ENCODE results near the gene ZFYVE28.

The ZFYVE28 gene

DNA sequence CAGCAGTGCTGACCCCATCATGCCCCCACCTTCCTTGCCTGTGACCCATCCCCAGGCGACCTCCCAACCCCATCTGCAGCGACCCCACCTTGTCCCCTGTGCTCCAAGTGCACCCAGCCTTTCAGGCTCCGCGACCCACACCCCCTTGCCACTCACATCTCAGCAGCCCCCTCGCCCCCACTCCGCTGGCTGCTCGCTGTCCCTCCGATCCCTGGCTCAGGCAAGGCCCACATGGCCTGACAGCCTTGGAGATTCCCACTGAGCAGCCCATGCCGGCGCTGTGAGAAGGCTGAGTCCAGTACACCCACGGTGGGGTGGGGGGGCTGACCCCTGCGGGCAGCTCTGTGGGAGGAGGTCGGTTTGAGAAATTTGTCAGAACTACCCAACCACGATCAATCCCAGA is 9.1 kb downstream of the ZFYVE28 start:
- Mint-ChIP-seq H3K36me3 (ENCODE audit: low read depth) (no peaks in the 10 kb centered on the region), H3K9me3 (no peaks in the 10 kb centered on the region), H3K27ac (no peak overlapping the region), H3K4me3 (no peak overlapping the region), H3K4me1 (peaks cover 39% of the 10 kb centered on the region), H3K27me3 (ENCODE audit: low read depth, poor library complexity) (peaks cover 72% of the 10 kb centered on the region)
- DNase-seq = no peak
- TF ChIP-seq, protein P1, sequence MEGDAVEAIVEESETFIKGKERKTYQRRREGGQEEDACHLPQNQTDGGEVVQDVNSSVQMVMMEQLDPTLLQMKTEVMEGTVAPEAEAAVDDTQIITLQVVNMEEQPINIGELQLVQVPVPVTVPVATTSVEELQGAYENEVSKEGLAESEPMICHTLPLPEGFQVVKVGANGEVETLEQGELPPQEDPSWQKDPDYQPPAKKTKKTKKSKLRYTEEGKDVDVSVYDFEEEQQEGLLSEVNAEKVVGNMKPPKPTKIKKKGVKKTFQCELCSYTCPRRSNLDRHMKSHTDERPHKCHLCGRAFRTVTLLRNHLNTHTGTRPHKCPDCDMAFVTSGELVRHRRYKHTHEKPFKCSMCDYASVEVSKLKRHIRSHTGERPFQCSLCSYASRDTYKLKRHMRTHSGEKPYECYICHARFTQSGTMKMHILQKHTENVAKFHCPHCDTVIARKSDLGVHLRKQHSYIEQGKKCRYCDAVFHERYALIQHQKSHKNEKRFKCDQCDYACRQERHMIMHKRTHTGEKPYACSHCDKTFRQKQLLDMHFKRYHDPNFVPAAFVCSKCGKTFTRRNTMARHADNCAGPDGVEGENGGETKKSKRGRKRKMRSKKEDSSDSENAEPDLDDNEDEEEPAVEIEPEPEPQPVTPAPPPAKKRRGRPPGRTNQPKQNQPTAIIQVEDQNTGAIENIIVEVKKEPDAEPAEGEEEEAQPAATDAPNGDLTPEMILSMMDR (IDR thresholded peaks at IDR 0.05) = no peak

- Mint-ChIP-seq H3K4me3 (no peak overlapping the region), H3K4me1 (peaks cover 43% of the 10 kb centered on the region), H3K36me3 (ENCODE audit: low read depth) (no peaks in the 10 kb centered on the region), H3K9me3 (no peaks in the 10 kb centered on the region), H3K27ac (no peak overlapping the region), H3K27me3 (ENCODE audit: low read depth, poor library complexity) (peaks cover 72% of the 10 kb centered on the region)
- DNase-seq = no peak
- TF ChIP-seq, protein P1 (IDR thresholded peaks at IDR 0.05) = no peak
These were observed 9.5 kb downstream of the ZFYVE28 start for GRCh38 chr4:2408976-2409375.

GRCh38 chr4:2408401-2408958 is 10.0 kb downstream of the ZFYVE28 start:
- Mint-ChIP-seq H3K36me3 (ENCODE audit: low read depth) (no peaks in the 10 kb centered on the region), H3K4me3 (no peak overlapping the region), H3K4me1 (peaks cover 45% of the 10 kb centered on the region), H3K9me3 (no peaks in the 10 kb centered on the region), H3K27ac (no peak overlapping the region), H3K27me3 (ENCODE audit: low read depth, poor library complexity) (peaks cover 69% of the 10 kb centered on the region)
- TF ChIP-seq, protein P1 (IDR thresholded peaks at IDR 0.05) = no peak
- no peak for DNase-seq

- H3K36me3 Mint-ChIP-seq (ENCODE audit: low read depth) = no peaks in the 10 kb centered on the region
- no peak for DNase-seq
- H3K27ac Mint-ChIP-seq = no peak overlapping the region
These were observed 10.5 kb downstream of the ZFYVE28 start for GRCh38 chr4:2407991-2408342.

GRCh38 chr4:2406920-2407319 is 11.5 kb downstream of the ZFYVE28 start:
- Mint-ChIP-seq H3K4me1 (peaks cover 46% of the 10 kb centered on the region), H3K4me3 (no peak overlapping the region), H3K9me3 (no peaks in the 10 kb centered on the region), H3K27ac (no peak overlapping the region), H3K27me3 (ENCODE audit: low read depth, poor library complexity) (peaks cover 61% of the 10 kb centered on the region), H3K36me3 (ENCODE audit: low read depth) (no peaks in the 10 kb centered on the region)
- TF ChIP-seq, protein P1 (IDR thresholded peaks at IDR 0.05) = no peak
- no peak for DNase-seq

More at GRCh38 chr4:2407991-2408342, 10.5 kb downstream of the ZFYVE28 start:
- TF ChIP-seq, protein P1 (IDR thresholded peaks at IDR 0.05) = no peak
- H3K4me3 Mint-ChIP-seq = no peak overlapping the region
- peaks cover 66% of the 10 kb centered on the region for H3K27me3 Mint-ChIP-seq (ENCODE audit: low read depth, poor library complexity)
- no peaks in the 10 kb centered on the region for H3K9me3 Mint-ChIP-seq
- peaks cover 45% of the 10 kb centered on the region for H3K4me1 Mint-ChIP-seq

GRCh38 chr4:2406406-2406805 is 12.0 kb downstream of the ZFYVE28 start:
- Mint-ChIP-seq H3K27ac (no peak overlapping the region), H3K4me1 (peaks cover 51% of the 10 kb centered on the region), H3K4me3 (no peak overlapping the region), H3K36me3 (ENCODE audit: low read depth) (no peaks in the 10 kb centered on the region), H3K9me3 (no peaks in the 10 kb centered on the region), H3K27me3 (ENCODE audit: low read depth, poor library complexity) (peaks cover 60% of the 10 kb centered on the region)
- no peak for DNase-seq
- TF ChIP-seq, protein P1 (IDR thresholded peaks at IDR 0.05) = no peak
